Kidney epithelial cell (primary cell): ENCODE data around the gene CORO6. TPM values are rescaled to one million over a fixed set of nuclear protein-coding genes. Genes with fewer than 3 reads are reported as not detected.

Experiments used
- DNase-seq: peaks from one replicate; pipeline ENCODE4 v3.0.0-alpha.2; 2010; ENCODE audit warnings: low read depth
- H3K27me3 ChIP-seq: 2 replicates; pipeline ENCODE4 v1.6.0; 2011; ENCODE audit warnings: low read length; ENCODE audit not compliant: control insufficient read depth, insufficient read depth
- H3K36me3 ChIP-seq: 2 replicates; pipeline ENCODE4 v1.5.1; 2011; ENCODE audit warnings: low read length; ENCODE audit not compliant: control insufficient read depth, insufficient read depth
- H3K4me3 ChIP-seq: 2 replicates; pipeline ENCODE4 v1.5.1; 2011; ENCODE audit warnings: low read depth, mild to moderate bottlenecking, control low read depth, low read length
- CTCF ChIP-seq: IDR thresholded peaks from 2 replicates; pipeline ENCODE4 v1.5.1; 2011; ENCODE audit warnings: mild to moderate bottlenecking, moderate library complexity, low read length, control low read depth, inconsistent platforms; ENCODE audit not compliant: insufficient read depth, poor library complexity, severe bottlenecking
- total RNA-seq: library from RNA; depleted of rRNA; stranded (reverse); fragments of >200 nt; gene quantifications from 2 replicates; pipeline ENCODE4 v1.2.3, GENCODE V29; 2015

Gene CORO6
- total RNA-seq, 1 donor from 2014 or later = 2.2 TPM

GRCh38 chr17:29573558-29573869, 49.2 kb downstream of the CORO6 start:
- TF ChIP-seq CTCF = no peak
- Histone ChIP-seq H3K27me3 (no peaks in the 10 kb centered on the region), H3K36me3 (peaks cover 9% of the 10 kb centered on the region), H3K4me3 (no peak overlapping the region)
- no peak for DNase-seq

DNA sequence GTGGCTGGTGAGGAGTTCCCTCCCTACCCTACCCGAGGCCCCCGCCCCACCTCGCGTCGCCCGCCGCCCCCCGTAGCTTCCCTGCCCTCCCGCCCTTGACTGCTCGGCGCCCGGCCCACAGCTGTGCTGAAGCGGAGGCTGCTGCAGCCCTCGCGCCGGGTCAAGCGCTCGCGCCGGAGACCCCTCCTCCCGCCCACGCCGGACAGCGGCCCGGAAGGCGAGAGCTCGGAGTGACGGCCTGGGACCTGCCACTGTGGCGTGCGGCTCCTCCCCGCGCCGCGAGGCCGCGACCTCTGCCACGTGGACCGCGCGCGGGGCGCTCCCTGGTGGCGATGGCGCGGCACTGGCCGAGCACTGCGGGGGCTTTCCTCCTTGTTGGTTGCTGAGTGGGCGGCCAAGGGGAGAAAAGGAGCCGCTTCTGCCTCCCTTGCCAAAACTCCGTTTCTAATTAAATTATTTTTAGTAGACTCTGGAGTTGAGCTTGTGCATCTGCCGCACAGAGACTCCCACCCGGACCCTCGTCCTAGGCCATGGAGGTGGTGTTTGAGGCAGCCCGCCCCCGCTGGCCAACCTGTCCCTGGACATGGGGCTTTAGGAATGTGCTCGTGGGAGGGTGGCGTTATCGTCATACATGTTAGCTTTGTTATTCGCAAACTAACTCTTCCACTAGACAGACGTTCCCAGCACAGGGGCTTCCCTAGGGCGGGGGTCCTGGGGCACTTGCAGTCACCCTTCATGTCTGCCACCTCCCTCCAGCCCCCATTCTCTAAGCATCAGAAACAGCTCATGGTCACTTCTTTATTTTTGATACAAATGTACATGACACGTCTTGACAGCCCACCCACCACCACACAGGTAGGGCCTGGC, 49.8 kb downstream of the CORO6 start:
- no peaks in the 10 kb centered on the region for H3K27me3 ChIP-seq
- peaks cover 9% of the 10 kb centered on the region for H3K36me3 ChIP-seq
- H3K4me3 ChIP-seq = no peak overlapping the region
- no peak for DNase-seq
- TF ChIP-seq CTCF = peak; percentile 58

GRCh38 chr17:29571883-29572681, 50.6 kb downstream of the CORO6 start:
- Histone ChIP-seq H3K36me3 (peaks cover 9% of the 10 kb centered on the region), H3K4me3 (no peak overlapping the region), H3K27me3 (no peaks in the 10 kb centered on the region)
- TF ChIP-seq CTCF = no peak
- DNase-seq = no peak

GRCh38 chr17:29571486-29571882, 51.2 kb downstream of the CORO6 start:
- Histone ChIP-seq H3K4me3 (no peak overlapping the region), H3K27me3 (no peaks in the 10 kb centered on the region), H3K36me3 (peaks cover 7% of the 10 kb centered on the region)
- no peak for DNase-seq
- TF ChIP-seq CTCF = no peak

- no peak overlapping the region for H3K4me3 ChIP-seq
- no peaks in the 10 kb centered on the region for H3K27me3 ChIP-seq
- peaks cover 7% of the 10 kb centered on the region for H3K36me3 ChIP-seq
- no peak for DNase-seq
- no peak for TF ChIP-seq CTCF
Observed at GRCh38 chr17:29570521-29570920, 52.2 kb downstream of the CORO6 start.
